ENCODE measurements around the gene PAGE2. TPM values are rescaled to one million over a fixed set of nuclear protein-coding genes. Genes with fewer than 3 reads are reported as not detected.
"Not testable (repeated sequence)": the region's sequence is repeated elsewhere in the genome, so short reads cannot be mapped to it uniquely, and the experiment has no call there.

PAGE2 gene, protein sequence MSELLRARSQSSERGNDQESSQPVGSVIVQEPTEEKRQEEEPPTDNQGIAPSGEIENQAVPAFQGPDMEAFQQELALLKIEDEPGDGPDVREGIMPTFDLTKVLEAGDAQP
- total RNA-seq (2021) (not detected in 2 replicates), Bru-seq, nascent RNA (not detected), BruChase-seq, experiment 1, labeled RNA remaining after a 2-hour chase (percentile 7 among the genes with signal in this experiment), BruChase-seq, experiment 2, labeled RNA remaining after a 6-hour chase (not detected)
- long read RNA-seq, result 0 reads

DNA sequence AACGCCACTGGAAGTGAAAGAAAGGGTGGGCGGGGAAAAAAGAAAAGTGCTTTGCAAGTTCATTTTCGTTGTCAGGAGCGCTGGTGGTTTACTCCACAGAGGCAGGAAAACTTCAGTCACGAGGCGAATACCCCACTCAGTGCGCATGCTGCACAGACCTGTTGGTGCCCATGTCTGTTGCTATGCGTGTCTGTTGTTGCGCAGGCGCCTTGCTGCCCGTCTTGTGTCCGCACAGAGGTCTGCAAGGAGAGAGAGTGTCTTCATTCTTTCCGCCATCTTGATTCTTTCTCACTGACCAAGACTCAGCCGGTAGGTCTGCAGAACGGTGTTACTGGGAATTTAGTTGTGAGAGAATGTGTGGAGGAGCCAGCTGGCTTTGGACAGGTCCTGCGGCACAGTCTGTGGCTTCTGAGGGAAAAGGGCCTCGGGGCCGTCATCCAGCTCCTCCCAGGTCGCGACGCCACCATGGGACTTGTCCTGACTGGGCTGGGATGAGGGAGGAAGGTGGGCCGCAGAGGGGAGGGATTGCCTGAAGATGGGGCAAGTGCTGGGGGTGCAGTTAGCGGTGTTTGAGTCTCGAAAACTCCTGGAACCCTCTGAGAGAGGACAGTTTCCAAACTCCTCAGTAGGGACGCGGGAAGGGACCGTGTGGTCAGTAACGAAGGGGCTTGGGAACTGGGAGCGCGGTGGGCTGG, at the start of gene PAGE2:
TSS of gene PAGE2 (plus strand) at position 224 of the 695 bp plus-strand sequence. CDS start 1,003 bp downstream, outside the sequence.
- Histone ChIP-seq H3K9me2 (ENCODE audit: insufficient read depth) (no peaks in the 10 kb centered on the region), H4K20me1 (ENCODE audit: insufficient read depth) (no peaks in the 10 kb centered on the region), H3K4me1 (replicated peaks; ENCODE audit: insufficient read depth) (no peaks in the 10 kb centered on the region), H2AFZ (no peak within 1 kb of the TSS), H3K4me2 (no peak within 1 kb of the TSS), H3K36me3 (ENCODE audit: low read depth) (no peaks in the 10 kb centered on the region), H3K4me3 (no peak within 1 kb of the TSS), H3K27ac (no peak within 1 kb of the TSS), H3K79me2 (ENCODE audit: low read depth) (no peaks in the 10 kb centered on the region), H3K27me3 (ENCODE audit: insufficient read depth, low read depth) (no peaks in the 10 kb centered on the region), H3F3A (ENCODE audit: insufficient read depth, low read depth) (no peaks in the 10 kb centered on the region), H3K9me3 (ENCODE audit: insufficient read depth, low read depth) (no peaks in the 10 kb centered on the region)
- intact Hi-C loops (cut with micrococcal nuclease; ENCODE audit: unreplicated experiment), result no loop called here
- ChIA-PET CTCF (no interaction called here), POLR2A (ENCODE audit: unreplicated experiment) (interaction anchor here (0.5 kb wide), 1 partner anchor 23 kb away, joined by 4 read pairs; no protein-coding TSS in a partner anchor)
- no peak for DNase-seq
- no TSS peak for BruUV-seq (replicated peaks)
- TF ChIP-seq, protein P1, sequence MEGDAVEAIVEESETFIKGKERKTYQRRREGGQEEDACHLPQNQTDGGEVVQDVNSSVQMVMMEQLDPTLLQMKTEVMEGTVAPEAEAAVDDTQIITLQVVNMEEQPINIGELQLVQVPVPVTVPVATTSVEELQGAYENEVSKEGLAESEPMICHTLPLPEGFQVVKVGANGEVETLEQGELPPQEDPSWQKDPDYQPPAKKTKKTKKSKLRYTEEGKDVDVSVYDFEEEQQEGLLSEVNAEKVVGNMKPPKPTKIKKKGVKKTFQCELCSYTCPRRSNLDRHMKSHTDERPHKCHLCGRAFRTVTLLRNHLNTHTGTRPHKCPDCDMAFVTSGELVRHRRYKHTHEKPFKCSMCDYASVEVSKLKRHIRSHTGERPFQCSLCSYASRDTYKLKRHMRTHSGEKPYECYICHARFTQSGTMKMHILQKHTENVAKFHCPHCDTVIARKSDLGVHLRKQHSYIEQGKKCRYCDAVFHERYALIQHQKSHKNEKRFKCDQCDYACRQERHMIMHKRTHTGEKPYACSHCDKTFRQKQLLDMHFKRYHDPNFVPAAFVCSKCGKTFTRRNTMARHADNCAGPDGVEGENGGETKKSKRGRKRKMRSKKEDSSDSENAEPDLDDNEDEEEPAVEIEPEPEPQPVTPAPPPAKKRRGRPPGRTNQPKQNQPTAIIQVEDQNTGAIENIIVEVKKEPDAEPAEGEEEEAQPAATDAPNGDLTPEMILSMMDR (conservative IDR thresholded peaks at IDR 0.05), result no peak
- TF ChIP-seq EZH2 (IDR thresholded peaks at IDR 0.05; ENCODE audit: low read depth), result no peak

GRCh38 chrX:55039471-55039870, 49.3 kb upstream of the PAGE2 start:
- Histone ChIP-seq H3K4me3 (no peak overlapping the region), H3K36me3 (ENCODE audit: low read depth) (no peaks in the 10 kb centered on the region), H3K27ac (0 out of 2 replicates have a peak overlapping the region, but pooled peaks have one; percentile 29), H3K27me3 (ENCODE audit: insufficient read depth, low read depth) (no peaks in the 10 kb centered on the region), H4K20me1 (ENCODE audit: insufficient read depth) (no peaks in the 10 kb centered on the region), H3K4me1 (replicated peaks; ENCODE audit: insufficient read depth) (peaks cover 15% of the 10 kb centered on the region; the same call in 1 of the 2 replicates), H3K4me2 (peak overlapping the region; percentile 49), H3K79me2 (ENCODE audit: low read depth) (no peaks in the 10 kb centered on the region), H2AFZ (no peak overlapping the region), H3F3A (ENCODE audit: insufficient read depth, low read depth) (0 out of 2 replicates have a peak, but pooled peaks cover 3% of the 10 kb centered on the region), H3K9me3 (ENCODE audit: insufficient read depth, low read depth) (no peaks in the 10 kb centered on the region), H3K9me2 (ENCODE audit: insufficient read depth) (no peaks in the 10 kb centered on the region)
- intact Hi-C loops (cut with micrococcal nuclease; ENCODE audit: unreplicated experiment), result no loop called here
- peak in 1 of 2 experiments; percentile 77 for DNase-seq
- ChIA-PET POLR2A (ENCODE audit: unreplicated experiment) (no interaction called here), CTCF (no interaction called here)
- BruUV-seq (replicated peaks), result no TSS peak
- TF ChIP-seq EZH2 (IDR thresholded peaks at IDR 0.05; ENCODE audit: low read depth), result no peak
- TF ChIP-seq, protein P1 (conservative IDR thresholded peaks at IDR 0.05), result no peak

- H4K20me1 ChIP-seq (ENCODE audit: insufficient read depth), result no peaks in the 10 kb centered on the region
- H2AFZ ChIP-seq, result no peak overlapping the region
- TF ChIP-seq, protein P1 (conservative IDR thresholded peaks at IDR 0.05), result no peak
- no peak for TF ChIP-seq EZH2 (IDR thresholded peaks at IDR 0.05; ENCODE audit: low read depth)
- no TSS peak for BruUV-seq (replicated peaks)
- ChIA-PET POLR2A (ENCODE audit: unreplicated experiment) (no interaction called here), CTCF (no interaction called here)
- no peak overlapping the region for H3K27ac ChIP-seq
- no peaks in the 10 kb centered on the region for H3K9me2 ChIP-seq (ENCODE audit: insufficient read depth)
- peaks cover 15% of the 10 kb centered on the region; the same call in 1 of the 2 replicates for H3K4me1 ChIP-seq (replicated peaks; ENCODE audit: insufficient read depth)
- no peak overlapping the region for H3K4me3 ChIP-seq
- H3F3A ChIP-seq (ENCODE audit: insufficient read depth, low read depth), result 0 out of 2 replicates have a peak, but pooled peaks cover 3% of the 10 kb centered on the region
- H3K27me3 ChIP-seq (ENCODE audit: insufficient read depth, low read depth), result no peaks in the 10 kb centered on the region
- no peak for DNase-seq
- no peaks in the 10 kb centered on the region for H3K36me3 ChIP-seq (ENCODE audit: low read depth)
- H3K4me2 ChIP-seq, result no peak overlapping the region
- no peaks in the 10 kb centered on the region for H3K79me2 ChIP-seq (ENCODE audit: low read depth)
- no peaks in the 10 kb centered on the region for H3K9me3 ChIP-seq (ENCODE audit: insufficient read depth, low read depth)
- intact Hi-C loops (cut with micrococcal nuclease; ENCODE audit: unreplicated experiment), result no loop called here
Measured at GRCh38 chrX:55041514-55041913, 47.3 kb upstream of the PAGE2 start.

DNA sequence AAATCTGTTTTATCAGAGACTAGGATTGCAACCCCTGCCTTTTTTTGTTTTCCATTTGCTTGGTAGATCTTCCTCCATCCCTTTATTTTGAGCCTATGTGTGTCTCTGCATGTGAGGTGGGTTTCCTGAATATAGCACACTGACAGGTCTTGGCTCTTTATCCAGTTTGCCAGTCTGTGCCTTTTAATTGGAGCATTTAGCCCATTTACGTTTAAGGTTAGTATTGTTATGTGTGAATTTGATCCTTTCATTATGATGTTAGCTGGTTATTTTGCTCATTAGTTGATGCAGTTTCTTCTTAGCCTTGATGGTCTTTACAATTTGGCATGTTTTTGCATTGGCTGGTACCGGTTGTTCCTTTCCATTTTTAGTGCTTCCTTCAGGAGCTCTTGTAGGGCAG, 38.2 kb upstream of the PAGE2 start:
- H3K4me2 ChIP-seq; H3K9me2 ChIP-seq (ENCODE audit: insufficient read depth); H3K4me3 ChIP-seq; CTCF ChIA-PET; H3K79me2 ChIP-seq (ENCODE audit: low read depth); BruUV-seq (replicated peaks); H2AFZ ChIP-seq; H3K27me3 ChIP-seq (ENCODE audit: insufficient read depth, low read depth); H3K9me3 ChIP-seq (ENCODE audit: insufficient read depth, low read depth); H3K36me3 ChIP-seq (ENCODE audit: low read depth); H4K20me1 ChIP-seq (ENCODE audit: insufficient read depth); H3K4me1 ChIP-seq (replicated peaks; ENCODE audit: insufficient read depth); DNase-seq; intact Hi-C loops (cut with micrococcal nuclease; ENCODE audit: unreplicated experiment); H3F3A ChIP-seq (ENCODE audit: insufficient read depth, low read depth); H3K27ac ChIP-seq; POLR2A ChIA-PET (ENCODE audit: unreplicated experiment): not testable (repeated sequence)

Measured in PC-9 (cell line).